ENCODE results near the gene SUSD4. TPM values are rescaled to one million over a fixed set of nuclear protein-coding genes. Genes with fewer than 3 reads are reported as not detected.

The SUSD4 gene
- total and polyA plus RNA-seq, 2 donors (not counting 3 experiments of a cell fraction or from before 2014, with no cell fraction given): not detected

- Histone ChIP-seq H3K4me3 (replicated peaks in 1 of 3; ENCODE audit: insufficient read depth in 1 of 3, low read depth in 1 of 3, low read length in 3 of 3) (no peak overlapping the region), H3K9me1 (replicated peaks; ENCODE audit: control insufficient read depth, extremely low read depth, insufficient read depth, low read length) (no peaks in the 10 kb centered on the region), H4K20me1 (replicated peaks; ENCODE audit: control insufficient read depth, extremely low read depth, insufficient read depth, low read length) (no peaks in the 10 kb centered on the region), H3K9ac (replicated peaks; ENCODE audit: extremely low read depth, insufficient read depth, low read length) (no peak overlapping the region), H3K9me3 (replicated peaks; ENCODE audit: control insufficient read depth, insufficient read depth, low read length) (no peaks in the 10 kb centered on the region), H3K79me2 (ENCODE audit: control insufficient read depth, insufficient read depth, low read length) (no peaks in the 10 kb centered on the region), H3K36me3 (ENCODE audit: control insufficient read depth in 2 of 2, extremely low read depth in 1 of 2, insufficient read depth in 2 of 2, low read length in 2 of 2) (no peaks in the 10 kb centered on the region), H3K4me2 (ENCODE audit: insufficient read depth, low read length) (no peak overlapping the region), H2AFZ (ENCODE audit: low read depth, low read length) (no peak overlapping the region), H3K27me3 (ENCODE audit: control insufficient read depth in 2 of 2, insufficient read depth in 2 of 2, low read length in 2 of 2) (no peaks in the 10 kb centered on the region), H3K27ac (ENCODE audit: insufficient read depth, low read depth, low read length) (no peak overlapping the region), H3K4me1 (ENCODE audit: control insufficient read depth, extremely low read depth, insufficient read depth, low read length) (no peaks in the 10 kb centered on the region)
- no peak for DNase-seq (ENCODE audit: low read depth, low spot score)
- TF ChIP-seq MYC (IDR thresholded peaks at IDR 0.05; ENCODE audit: low read depth, low read length) (no peak), JUN (IDR thresholded peaks at IDR 0.05; ENCODE audit: borderline replicate concordance, insufficient read depth, insufficient read length, low read depth) (no peak), FOS (IDR thresholded peaks at IDR 0.05; ENCODE audit: borderline replicate concordance, insufficient read depth, low read length) (no peak), GATA2 (IDR thresholded peaks at IDR 0.05; ENCODE audit: insufficient read depth, insufficient read length, low read depth, low read length) (no peak), POLR2AphosphoS5 (IDR thresholded peaks at IDR 0.05; ENCODE audit: insufficient read depth, low read depth, low read length) (no peak), EZH2 (IDR thresholded peaks at IDR 0.05; ENCODE audit: borderline replicate concordance, low read depth, low read length, severe bottlenecking) (no peak), POLR2A (IDR thresholded peaks at IDR 0.05; ENCODE audit: low read depth, low read length) (no peak), MAX (IDR thresholded peaks at IDR 0.05; ENCODE audit: insufficient read depth, insufficient read length) (no peak), CTCF (IDR thresholded peaks at IDR 0.05; ENCODE audit: extremely low read depth in 1 of 2, insufficient read depth in 1 of 2, low read depth in 1 of 2, low read length in 2 of 2) (no peak)
- dilution Hi-C loops (cut with MboI; ENCODE audit: extremely low pct_ligation_motif_present, low sequenced_read_pairs): no loop called here
- BruUV-seq (replicated peaks): no TSS peak
- no peak for FAIRE-seq
- ChIA-PET POLR2A (no interaction called here), CTCF (interaction anchor here (1.3 to 7.0 kb wide), 2 partner anchors 110 to 113 kb away, joined by 3 to 80 read pairs; no protein-coding TSS in a partner anchor)
- intact Hi-C loops (cut with micrococcal nuclease): no loop called here
Observed at GRCh38 chr1:223242382-223242955, 121.5 kb downstream of the SUSD4 start.
